H9 (cell line): ENCODE data around the gene AFAP1. TPM values are rescaled to one million over a fixed set of nuclear protein-coding genes. Genes with fewer than 3 reads are reported as not detected.

Experiments
- DNase-seq: peaks from one replicate; pipeline ENCODE4 v3.0.0-alpha.2; 2017
- H2AFZ ChIP-seq: one replicate; pipeline ENCODE4 v1.6.1; 2013; ENCODE audit warnings: mild to moderate bottlenecking, low read length, control low read depth, moderate library complexity
- H2AK5ac ChIP-seq: 2 replicates; pipeline ENCODE4 v1.6.1; 2013; ENCODE audit warnings: low read length, control low read depth, mixed read lengths; ENCODE audit not compliant: insufficient read length
- H2BK120ac ChIP-seq: one replicate; pipeline ENCODE4 v1.6.1; 2013; ENCODE audit warnings: low read depth, mild to moderate bottlenecking, low read length, control low read depth, inconsistent platforms; ENCODE audit not compliant: poor library complexity, severe bottlenecking
- H2BK12ac ChIP-seq: 2 replicates; pipeline ENCODE4 v1.6.1; 2013; ENCODE audit warnings: low read length, control low read depth, mixed read lengths, low read depth; ENCODE audit not compliant: insufficient read length
- H2BK15ac ChIP-seq: 2 replicates; pipeline ENCODE4 v1.6.1; 2013; ENCODE audit warnings: low read depth, low read length, control low read depth
- H2BK20ac ChIP-seq: one replicate; pipeline ENCODE4 v1.6.1; 2013; ENCODE audit warnings: low read depth, mild to moderate bottlenecking, low read length, control low read depth, inconsistent platforms; ENCODE audit not compliant: poor library complexity, severe bottlenecking
- H2BK5ac ChIP-seq: 2 replicates; pipeline ENCODE4 v1.6.1; 2013; ENCODE audit warnings: low read length, control low read depth, mixed read lengths; ENCODE audit not compliant: insufficient read length
- H3K14ac ChIP-seq: 2 replicates; pipeline ENCODE4 v1.6.1; 2013; ENCODE audit warnings: low read length, control low read depth; ENCODE audit not compliant: insufficient read depth
- H3K18ac ChIP-seq: 2 replicates; pipeline ENCODE4 v1.6.1; 2013; ENCODE audit warnings: low read depth, mild to moderate bottlenecking, mixed read lengths, low read length, control low read depth; ENCODE audit not compliant: insufficient read length
- H3K23ac ChIP-seq: 2 replicates; pipeline ENCODE4 v1.6.1; 2013; ENCODE audit warnings: low read length, control low read depth, mixed read lengths, low read depth; ENCODE audit not compliant: insufficient read length
- H3K23me2 ChIP-seq: 2 replicates; pipeline ENCODE4 v1.6.1; 2013; ENCODE audit warnings: low read depth, mild to moderate bottlenecking, mixed read lengths, low read length, control low read depth; ENCODE audit not compliant: insufficient read length, poor library complexity, severe bottlenecking
- H3K27ac ChIP-seq: 2 replicates; pipeline ENCODE4 v1.5.1; 2013; ENCODE audit warnings: low read length, control low read depth, mixed read lengths, low read depth; ENCODE audit not compliant: insufficient read length
- H3K27me3 ChIP-seq: 2 replicates; pipeline ENCODE4 v1.6.1; 2013; ENCODE audit warnings: low read length, control low read depth, inconsistent platforms; ENCODE audit not compliant: insufficient read depth
- H3K4ac ChIP-seq: 2 replicates; pipeline ENCODE4 v1.6.1; 2013; ENCODE audit warnings: low read depth, mild to moderate bottlenecking, control low read depth, inconsistent platforms, low read length, moderate library complexity
- H3K4me1 ChIP-seq: 2 replicates; pipeline ENCODE4 v1.6.1; 2013; ENCODE audit warnings: low read length, control low read depth, inconsistent platforms; ENCODE audit not compliant: insufficient read depth
- H3K4me2 ChIP-seq: 2 replicates; pipeline ENCODE4 v1.6.1; 2013; ENCODE audit warnings: low read length, control low read depth, mixed read lengths; ENCODE audit not compliant: insufficient read length, insufficient read depth
- H3K56ac ChIP-seq: 2 replicates; pipeline ENCODE4 v1.6.1; 2013; ENCODE audit warnings: low read depth, mild to moderate bottlenecking, mixed read lengths, low read length, control low read depth; ENCODE audit not compliant: insufficient read length
- H3K79me1 ChIP-seq: 2 replicates; pipeline ENCODE4 v1.6.1; 2013; ENCODE audit warnings: low read depth, mild to moderate bottlenecking, moderate library complexity, low read length, control low read depth, inconsistent platforms; ENCODE audit not compliant: insufficient read depth, poor library complexity, severe bottlenecking
- H3K79me2 ChIP-seq: 2 replicates; pipeline ENCODE4 v1.6.1; 2013; ENCODE audit warnings: low read length, control low read depth, inconsistent platforms; ENCODE audit not compliant: insufficient read depth
- H3K9ac ChIP-seq: 2 replicates; pipeline ENCODE4 v1.6.1; 2013; ENCODE audit warnings: low read length, control low read depth, mixed read lengths; ENCODE audit not compliant: insufficient read length; ENCODE audit errors: extremely low read depth
- H3K9me3 ChIP-seq: one replicate; pipeline ENCODE4 v1.6.1; 2013; ENCODE audit warnings: low read depth, low read length, inconsistent platforms; ENCODE audit not compliant: control insufficient read depth
- H3T11ph ChIP-seq: one replicate; pipeline ENCODE4 v1.6.1; 2013; ENCODE audit warnings: mild to moderate bottlenecking, low read length, control low read depth, inconsistent platforms
- H4K20me1 ChIP-seq: one replicate; pipeline ENCODE4 v1.6.1; 2013; ENCODE audit not compliant: control insufficient read depth, insufficient read length, insufficient read depth
- H4K5ac ChIP-seq: 2 replicates; pipeline ENCODE4 v1.6.1; 2013; ENCODE audit warnings: low read depth, mild to moderate bottlenecking, mixed read lengths, low read length, control low read depth; ENCODE audit not compliant: insufficient read length
- H4K8ac ChIP-seq: replicated peaks from 2 replicates; pipeline ENCODE4 v1.6.1; 2013; ENCODE audit warnings: low read length, control low read depth, mixed read lengths, low read depth; ENCODE audit not compliant: insufficient read length
- H4K91ac ChIP-seq: 2 replicates; pipeline ENCODE4 v1.6.1; 2013; ENCODE audit warnings: low read depth, mild to moderate bottlenecking, moderate library complexity, mixed read lengths, low read length, control low read depth; ENCODE audit not compliant: insufficient read length
- H3K27ac Mint-ChIP-seq, 3 experiments: 2 replicates in 2 of 3; 3 replicates in 1 of 3; pipeline ENCODE4 v1.8.0; 2020 to 2021; ENCODE audit warnings: mixed read lengths in 3 of 3, mild to moderate bottlenecking in 1 of 3, moderate library complexity in 1 of 3
- H3K27me3 Mint-ChIP-seq: 2 replicates; pipeline ENCODE4 v1.8.0; 2021; ENCODE audit warnings: low read depth, mild to moderate bottlenecking, moderate library complexity, mixed read lengths
- H3K36me3 Mint-ChIP-seq, 3 experiments: 2 replicates in 2 of 3; 3 replicates in 1 of 3; pipeline ENCODE4 v1.8.0; 2020 to 2021; ENCODE audit warnings: low read depth in 3 of 3, mixed read lengths in 3 of 3; ENCODE audit not compliant: insufficient read depth in 1 of 3
- H3K4me1 Mint-ChIP-seq, 2 experiments: 2 replicates each; pipeline ENCODE4 v1.8.0; 2020; ENCODE audit warnings: mixed read lengths in 2 of 2
- H3K4me3 Mint-ChIP-seq, 2 experiments: 2 replicates in 1 of 2; 3 replicates in 1 of 2; pipeline ENCODE4 v1.8.0; 2020 to 2021; ENCODE audit warnings: mild to moderate bottlenecking in 2 of 2, mixed read lengths in 2 of 2, moderate library complexity in 1 of 2
- H3K9me3 Mint-ChIP-seq, 2 experiments: 2 replicates in 1 of 2; 3 replicates in 1 of 2; pipeline ENCODE4 v1.8.0; 2020; ENCODE audit warnings: mild to moderate bottlenecking in 2 of 2, mixed read lengths in 2 of 2, moderate library complexity in 1 of 2
- WGBS: extraction: QIAGEN DNeasy Blood & Tissue Kit; methylation state at CpG from one replicate; pipeline ENCODE4 v1.1.7; 2013; ENCODE audit warnings: missing lambda C conversion rate, low lambda C conversion rate, mixed read lengths; ENCODE audit not compliant: insufficient read length; ENCODE audit errors: extremely low coverage; 5-methylcytosine and 5-hydroxymethylcytosine counted together
- total RNA-seq: library from RNA; stranded (reverse); gene quantifications from 2 replicates; pipeline ENCODE4 v1.2.1, GENCODE V29; 2021
- TF ChIP-seq, protein P1 (sequence below): fragments of 200-600 bp; sonication (generic); conservative IDR thresholded peaks from 3 replicates; pipeline ENCODE4 v1.8.0; 2021; ENCODE audit warnings: antibody characterized with exemption, mild to moderate bottlenecking

AFAP1 gene
- total RNA-seq, 1 experiment from 2014 or later = 6.5 TPM

DNA sequence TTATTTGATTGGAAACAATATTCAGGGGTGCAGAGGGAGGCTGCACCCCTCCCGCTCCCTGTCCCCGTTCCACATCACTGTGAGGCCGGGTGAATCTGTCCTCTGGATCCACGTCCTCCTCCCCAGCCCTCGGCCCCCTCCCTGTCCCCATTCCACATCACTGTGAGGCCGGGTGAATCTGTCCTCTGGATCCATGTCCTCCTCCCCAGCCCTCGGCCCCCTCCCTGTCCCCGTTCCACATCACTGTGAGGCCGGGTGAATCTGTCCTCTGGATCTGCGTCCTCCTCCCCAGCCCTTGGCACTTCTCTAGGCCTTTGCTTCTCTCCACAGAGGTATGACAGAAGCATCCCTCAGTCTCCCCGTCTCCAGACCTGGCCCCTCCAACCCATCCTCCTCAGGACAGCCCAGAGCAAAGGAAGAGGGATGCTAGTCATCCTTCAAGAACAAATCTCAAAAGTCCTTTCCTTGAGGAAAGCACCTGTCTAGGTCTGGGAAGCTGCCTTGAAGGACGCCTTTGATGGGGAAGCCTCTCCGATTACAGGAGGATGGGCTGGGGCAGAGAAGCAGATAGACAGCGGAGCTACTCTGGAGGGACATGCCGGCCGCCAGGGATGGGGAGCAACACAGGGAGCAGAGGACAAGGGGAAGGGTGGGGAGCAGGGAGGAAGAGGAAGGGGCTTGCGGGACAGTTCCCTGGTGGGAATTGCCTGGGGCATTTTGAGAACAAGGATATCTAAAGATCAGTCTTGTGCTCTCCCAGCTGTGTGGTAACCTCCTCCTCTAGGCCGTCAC lies 10.8 kb upstream of the AFAP1 start:
- Histone ChIP-seq H3T11ph (no peak overlapping the region), H3K79me2 (no peaks in the 10 kb centered on the region), H3K18ac (no peak overlapping the region), H3K14ac (peak overlapping the region; percentile 44; the same call in 1 of the 2 replicates), H2AFZ (no peak overlapping the region), H3K23me2 (no peaks in the 10 kb centered on the region), H4K91ac (no peak overlapping the region), H3K9me3 (no peaks in the 10 kb centered on the region), H2BK20ac (no peak overlapping the region), H3K4me2 (no peak overlapping the region), H3K56ac (no peak overlapping the region), H2BK15ac (no peak overlapping the region), H3K23ac (no peak overlapping the region), H3K27me3 (no peaks in the 10 kb centered on the region), H4K5ac (no peak overlapping the region), H4K8ac (no peak overlapping the region), H2BK120ac (no peak overlapping the region), H3K79me1 (no peaks in the 10 kb centered on the region), H3K4ac (no peak overlapping the region), H4K20me1 (no peaks in the 10 kb centered on the region), H3K9ac (no peak overlapping the region), H2BK12ac (no peak overlapping the region), H2BK5ac (no peak overlapping the region), H2AK5ac (no peak overlapping the region), H3K4me1 (no peaks in the 10 kb centered on the region), H3K27ac (no peak overlapping the region)
- Mint-ChIP-seq H3K36me3 (no peaks in the 10 kb centered on the region), H3K27ac (peak overlapping the region in 1 of 3 experiments; percentile 76; a peak in 1 of 7 replicates), H3K4me3 (no peak overlapping the region), H3K9me3 (peaks cover 0 to 2% of the 10 kb centered on the region in 2 experiments; a peak in 2 of 5 replicates), H3K4me1 (peaks cover 2 to 5% of the 10 kb centered on the region in 2 experiments; a peak in 3 of 4 replicates), H3K27me3 (peaks cover 6% of the 10 kb centered on the region)
- no peak for DNase-seq
- WGBS = no CpG with 5 or more reads among the region's 18 CpGs
- TF ChIP-seq, protein P1, sequence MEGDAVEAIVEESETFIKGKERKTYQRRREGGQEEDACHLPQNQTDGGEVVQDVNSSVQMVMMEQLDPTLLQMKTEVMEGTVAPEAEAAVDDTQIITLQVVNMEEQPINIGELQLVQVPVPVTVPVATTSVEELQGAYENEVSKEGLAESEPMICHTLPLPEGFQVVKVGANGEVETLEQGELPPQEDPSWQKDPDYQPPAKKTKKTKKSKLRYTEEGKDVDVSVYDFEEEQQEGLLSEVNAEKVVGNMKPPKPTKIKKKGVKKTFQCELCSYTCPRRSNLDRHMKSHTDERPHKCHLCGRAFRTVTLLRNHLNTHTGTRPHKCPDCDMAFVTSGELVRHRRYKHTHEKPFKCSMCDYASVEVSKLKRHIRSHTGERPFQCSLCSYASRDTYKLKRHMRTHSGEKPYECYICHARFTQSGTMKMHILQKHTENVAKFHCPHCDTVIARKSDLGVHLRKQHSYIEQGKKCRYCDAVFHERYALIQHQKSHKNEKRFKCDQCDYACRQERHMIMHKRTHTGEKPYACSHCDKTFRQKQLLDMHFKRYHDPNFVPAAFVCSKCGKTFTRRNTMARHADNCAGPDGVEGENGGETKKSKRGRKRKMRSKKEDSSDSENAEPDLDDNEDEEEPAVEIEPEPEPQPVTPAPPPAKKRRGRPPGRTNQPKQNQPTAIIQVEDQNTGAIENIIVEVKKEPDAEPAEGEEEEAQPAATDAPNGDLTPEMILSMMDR = no peak
